Measurements from ENCODE around the gene MYO7A. TPM values are rescaled to one million over a fixed set of nuclear protein-coding genes. Genes with fewer than 3 reads are reported as not detected.

MYO7A gene
- total and polyA plus RNA-seq, 2 experiments from 2014 or later = not detected

DNA sequence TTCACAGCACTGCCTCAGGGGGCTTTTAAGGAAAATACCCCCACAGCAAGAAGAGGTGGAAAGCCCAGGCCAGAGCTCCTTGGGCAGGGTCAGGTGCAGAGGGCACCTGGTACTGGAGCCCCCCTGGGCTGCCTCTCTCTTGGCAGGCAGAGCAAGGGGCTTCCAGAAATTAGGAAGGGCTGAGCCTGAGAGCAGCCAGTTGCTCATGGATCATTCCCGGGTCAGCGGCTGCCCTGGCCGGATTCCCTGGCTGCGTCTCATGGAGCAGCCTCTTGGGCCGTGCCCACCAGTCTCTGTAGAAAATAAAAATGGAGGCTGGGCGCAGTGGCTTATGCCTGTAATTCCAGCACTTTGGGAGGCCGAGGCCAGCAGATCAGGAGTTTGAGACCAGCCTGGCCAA, 35.7 kb upstream of the MYO7A start:
- no peak for DNase-seq
- H3K9me3 ChIP-seq (ENCODE audit: low read depth) = no peaks in the 10 kb centered on the region
- H3F3A ChIP-seq (ENCODE audit: insufficient read depth) = no peaks in the 10 kb centered on the region
- H3K36me3 ChIP-seq (ENCODE audit: low read depth) = no peaks in the 10 kb centered on the region
- TF ChIP-seq EZH2 (IDR thresholded peaks at IDR 0.05; ENCODE audit: insufficient read depth, poor library complexity, severe bottlenecking) = no peak
- no peak for TF ChIP-seq EZH2phosphoT487 (IDR thresholded peaks at IDR 0.05; ENCODE audit: insufficient read depth, low read depth)
- no peaks in the 10 kb centered on the region for H3K79me2 ChIP-seq (ENCODE audit: insufficient read depth)
- H4K20me1 ChIP-seq (ENCODE audit: insufficient read depth) = no peaks in the 10 kb centered on the region
- 67 to 71% methylated on average over 7 of the region's 7 CpGs for WGBS, 2 experiments (ENCODE audit: low coverage in 1 of 2, low lambda C conversion rate in 2 of 2, missing lambda C conversion rate in 2 of 2)
- no peaks in the 10 kb centered on the region for H3K9me2 ChIP-seq (ENCODE audit: insufficient read depth)
- H3K4me3 ChIP-seq = no peak overlapping the region
- no peak overlapping the region for H3K9ac ChIP-seq
- H3K4me1 ChIP-seq (ENCODE audit: insufficient read depth) = no peaks in the 10 kb centered on the region
- H3K27ac ChIP-seq = no peak overlapping the region
- in situ Hi-C loops (cut with MboI) = no loop called here
- no peak overlapping the region for H3K4me2 ChIP-seq (ENCODE audit: unreplicated experiment)
- H2AFZ ChIP-seq = no peak overlapping the region
- no peaks in the 10 kb centered on the region for H3K27me3 ChIP-seq (replicated peaks; ENCODE audit: insufficient read depth)

DNA sequence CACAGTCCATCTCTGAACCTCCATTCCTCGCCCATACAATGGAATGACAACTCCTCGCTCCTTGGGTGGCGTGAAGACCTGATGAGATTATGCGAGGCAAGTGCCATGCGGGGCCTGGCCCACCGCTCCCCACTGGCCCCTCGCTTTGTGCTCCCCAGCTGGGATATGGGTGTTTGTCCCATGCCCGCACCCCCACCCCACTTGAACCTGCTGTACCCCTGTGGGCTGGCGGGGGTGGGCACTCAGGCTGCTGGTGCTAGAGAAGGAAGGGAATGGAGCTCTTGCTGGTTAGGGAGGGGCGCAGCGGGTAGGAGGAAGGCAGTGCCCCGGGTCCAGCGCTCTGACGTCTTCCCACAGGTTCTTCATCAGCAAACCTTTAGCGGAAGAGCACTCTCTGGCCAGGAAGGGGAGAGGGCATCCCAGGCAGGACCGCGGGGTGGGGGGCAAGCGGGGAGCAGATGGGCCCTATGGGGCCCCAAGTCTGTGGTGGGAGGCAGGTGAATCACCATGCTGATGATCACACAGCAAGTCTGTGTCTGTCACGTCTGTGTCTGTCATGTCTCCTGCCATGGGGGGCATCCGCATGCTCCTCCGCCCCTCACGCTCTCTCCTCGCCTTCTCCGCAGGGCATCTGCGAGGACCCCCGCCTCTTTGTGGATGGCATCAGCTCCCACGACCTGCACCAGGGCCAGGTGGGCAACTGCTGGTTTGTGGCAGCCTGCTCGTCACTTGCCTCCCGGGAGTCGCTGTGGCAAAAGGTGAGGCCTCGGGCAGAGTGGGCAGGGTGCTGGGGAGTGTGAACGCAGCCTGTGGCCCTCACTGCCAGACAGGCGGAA, 34.8 kb upstream of the MYO7A start:
- in situ Hi-C loops (cut with MboI) = no loop called here
- TF ChIP-seq EZH2 (IDR thresholded peaks at IDR 0.05; ENCODE audit: insufficient read depth, poor library complexity, severe bottlenecking) (no peak), EZH2phosphoT487 (IDR thresholded peaks at IDR 0.05; ENCODE audit: insufficient read depth, low read depth) (no peak)
- Histone ChIP-seq H3K9me2 (ENCODE audit: insufficient read depth) (no peaks in the 10 kb centered on the region), H3K4me1 (ENCODE audit: insufficient read depth) (no peaks in the 10 kb centered on the region), H3F3A (ENCODE audit: insufficient read depth) (no peaks in the 10 kb centered on the region), H3K9ac (no peak overlapping the region), H2AFZ (no peak overlapping the region), H3K9me3 (ENCODE audit: low read depth) (no peaks in the 10 kb centered on the region), H3K36me3 (ENCODE audit: low read depth) (no peaks in the 10 kb centered on the region), H3K4me2 (ENCODE audit: unreplicated experiment) (no peak overlapping the region), H3K4me3 (no peak overlapping the region), H3K79me2 (ENCODE audit: insufficient read depth) (no peaks in the 10 kb centered on the region), H3K27ac (no peak overlapping the region), H4K20me1 (ENCODE audit: insufficient read depth) (no peaks in the 10 kb centered on the region), H3K27me3 (replicated peaks; ENCODE audit: insufficient read depth) (no peaks in the 10 kb centered on the region)
- no peak for DNase-seq
- 95 to 96% methylated on average over 25 to 33 of the region's 33 CpGs for WGBS, 2 experiments (ENCODE audit: low coverage in 1 of 2, low lambda C conversion rate in 2 of 2, missing lambda C conversion rate in 2 of 2)

DNA sequence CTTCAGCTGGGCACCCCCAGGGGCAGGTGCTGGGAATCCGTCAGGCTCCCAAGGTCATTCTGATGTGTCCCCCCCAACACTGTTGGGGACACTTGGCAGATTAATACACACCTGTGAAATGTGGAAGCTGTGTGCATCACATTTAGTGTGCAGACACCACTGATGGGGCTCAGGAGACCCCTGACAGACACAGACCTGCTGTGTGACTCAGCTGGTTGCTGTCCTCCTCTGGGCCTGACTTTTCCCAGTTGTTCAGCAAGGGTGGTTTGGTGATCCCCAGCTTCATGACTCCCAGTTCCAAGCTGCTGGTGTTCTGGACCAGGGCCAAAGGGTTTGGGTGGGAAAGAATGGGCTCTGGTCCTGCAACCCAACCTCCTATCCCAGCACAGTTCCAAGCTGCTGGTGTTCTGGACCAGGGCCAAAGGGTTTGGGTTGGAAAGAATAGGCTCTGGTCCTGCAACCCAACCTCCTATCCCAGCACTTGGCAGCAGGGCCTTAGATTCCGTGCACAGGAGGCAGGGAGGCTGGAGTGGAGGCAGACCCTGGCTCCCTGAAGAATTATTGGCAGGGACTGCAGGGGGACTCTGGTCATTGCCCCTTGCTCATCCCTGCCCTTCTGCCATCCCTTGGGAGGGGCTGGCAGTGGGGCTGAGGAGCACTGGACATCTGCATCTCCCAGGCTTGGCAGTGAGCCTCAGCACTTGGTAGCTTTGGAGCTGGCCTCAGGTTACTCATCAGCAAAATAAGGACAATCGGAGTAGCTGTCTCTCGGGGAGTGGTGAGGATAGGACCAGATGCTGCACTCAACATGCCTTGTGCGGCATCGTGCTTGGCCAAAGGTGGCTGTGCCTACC, 33.8 kb upstream of the MYO7A start:
- 82 to 88% methylated on average over 6 of the region's 6 CpGs for WGBS, 2 experiments (ENCODE audit: low coverage in 1 of 2, low lambda C conversion rate in 2 of 2, missing lambda C conversion rate in 2 of 2)
- no peaks in the 10 kb centered on the region for H4K20me1 ChIP-seq (ENCODE audit: insufficient read depth)
- H3K4me3 ChIP-seq = no peak overlapping the region
- TF ChIP-seq EZH2 (IDR thresholded peaks at IDR 0.05; ENCODE audit: insufficient read depth, poor library complexity, severe bottlenecking) (no peak), EZH2phosphoT487 (IDR thresholded peaks at IDR 0.05; ENCODE audit: insufficient read depth, low read depth) (no peak)
- no peak overlapping the region for H2AFZ ChIP-seq
- in situ Hi-C loops (cut with MboI) = no loop called here
- H3K36me3 ChIP-seq (ENCODE audit: low read depth) = no peaks in the 10 kb centered on the region
- no peak overlapping the region for H3K27ac ChIP-seq
- H3K9me2 ChIP-seq (ENCODE audit: insufficient read depth) = no peaks in the 10 kb centered on the region
- H3F3A ChIP-seq (ENCODE audit: insufficient read depth) = no peaks in the 10 kb centered on the region
- H3K9ac ChIP-seq = no peak overlapping the region
- no peak for DNase-seq
- no peak overlapping the region for H3K4me2 ChIP-seq (ENCODE audit: unreplicated experiment)
- H3K4me1 ChIP-seq (ENCODE audit: insufficient read depth) = no peaks in the 10 kb centered on the region
- no peaks in the 10 kb centered on the region for H3K79me2 ChIP-seq (ENCODE audit: insufficient read depth)
- no peaks in the 10 kb centered on the region for H3K27me3 ChIP-seq (replicated peaks; ENCODE audit: insufficient read depth)
- no peaks in the 10 kb centered on the region for H3K9me3 ChIP-seq (ENCODE audit: low read depth)

DNA sequence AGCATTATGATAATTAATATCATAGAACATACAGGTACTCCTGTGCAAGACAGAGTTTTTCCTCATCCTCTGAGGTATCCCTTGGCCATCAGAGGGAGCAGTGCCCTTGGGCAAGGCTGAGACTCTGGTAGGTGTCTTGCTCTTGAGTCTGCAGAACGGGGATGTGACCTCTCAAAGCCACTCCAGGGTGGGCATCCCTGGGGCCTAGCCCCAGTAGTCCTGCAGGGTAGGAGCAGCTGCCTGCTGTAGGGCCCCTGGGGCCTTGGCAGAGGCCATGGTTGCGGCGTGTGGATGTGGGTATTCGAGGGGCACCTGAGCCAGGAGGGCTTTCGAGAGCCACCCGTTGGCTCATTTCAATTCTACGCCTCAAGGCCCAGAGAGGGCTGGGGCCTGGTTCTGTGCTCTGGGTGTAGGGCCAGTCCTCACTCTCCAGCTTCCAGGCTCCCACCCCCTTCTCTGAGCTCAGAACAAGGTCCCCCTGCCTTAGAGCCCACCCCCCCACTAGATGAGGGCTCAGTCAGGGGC, 33.1 kb upstream of the MYO7A start:
- Histone ChIP-seq H3F3A (ENCODE audit: insufficient read depth) (no peaks in the 10 kb centered on the region), H3K9ac (no peak overlapping the region), H3K9me2 (ENCODE audit: insufficient read depth) (no peaks in the 10 kb centered on the region), H3K27ac (no peak overlapping the region), H2AFZ (no peak overlapping the region), H3K4me1 (ENCODE audit: insufficient read depth) (no peaks in the 10 kb centered on the region), H3K4me2 (ENCODE audit: unreplicated experiment) (no peak overlapping the region), H3K27me3 (replicated peaks; ENCODE audit: insufficient read depth) (no peaks in the 10 kb centered on the region), H3K9me3 (ENCODE audit: low read depth) (no peaks in the 10 kb centered on the region), H3K79me2 (ENCODE audit: insufficient read depth) (no peaks in the 10 kb centered on the region), H3K36me3 (ENCODE audit: low read depth) (no peaks in the 10 kb centered on the region), H3K4me3 (no peak overlapping the region), H4K20me1 (ENCODE audit: insufficient read depth) (no peaks in the 10 kb centered on the region)
- in situ Hi-C loops (cut with MboI) = no loop called here
- TF ChIP-seq EZH2 (IDR thresholded peaks at IDR 0.05; ENCODE audit: insufficient read depth, poor library complexity, severe bottlenecking) (no peak), EZH2phosphoT487 (IDR thresholded peaks at IDR 0.05; ENCODE audit: insufficient read depth, low read depth) (no peak)
- no peak for DNase-seq
- WGBS, 2 experiments (ENCODE audit: low coverage in 1 of 2, low lambda C conversion rate in 2 of 2, missing lambda C conversion rate in 2 of 2) = 95 to 100% methylated on average over 4 to 7 of the region's 7 CpGs
